ENCODE results near the gene ECT2.
A peak's percentile ranks its signal among the peaks of the same experiment; 100 is the strongest.

Gene ECT2

GRCh38 chr3:172735014-172735413 lies 15.5 kb upstream of the ECT2 start:
- DNase-seq (ENCODE audit: low spot score): no peak

GRCh38 chr3:172739462-172739861 lies 11.1 kb upstream of the ECT2 start:
- DNase-seq (ENCODE audit: low spot score): no peak

- DNase-seq (ENCODE audit: low spot score): no peak
These were observed 4.1 kb upstream of the ECT2 start for GRCh38 chr3:172746475-172746874.

- DNase-seq (ENCODE audit: low spot score): peak; percentile 65
These were observed 1.1 kb upstream of the ECT2 start for GRCh38 chr3:172749230-172749965.

- no peak for DNase-seq (ENCODE audit: low spot score)
These were observed 508 bp upstream of the ECT2 start for GRCh38 chr3:172750069-172750367.

GRCh38 chr3:172751175-172751704 lies 714 bp downstream of the ECT2 start:
- peak; percentile 20 for DNase-seq (ENCODE audit: low spot score)

GRCh38 chr3:172752651-172753050 lies 2.1 kb downstream of the ECT2 start:
- DNase-seq (ENCODE audit: low spot score): no peak

- no peak for DNase-seq (ENCODE audit: low spot score)
These were observed 2.6 kb downstream of the ECT2 start for GRCh38 chr3:172753125-172753524.

GRCh38 chr3:172760416-172760815 lies 9.9 kb downstream of the ECT2 start:
- DNase-seq (ENCODE audit: low spot score): peak; percentile 21

- DNase-seq (ENCODE audit: low spot score): no peak
These were observed 15.7 kb downstream of the ECT2 start for GRCh38 chr3:172766241-172766640.

- no peak for DNase-seq (ENCODE audit: low spot score)
These were observed 16.3 kb downstream of the ECT2 start for GRCh38 chr3:172766718-172767405.

- no peak for DNase-seq (ENCODE audit: low spot score)
These were observed 19.9 kb downstream of the ECT2 start for GRCh38 chr3:172770382-172770781.

GRCh38 chr3:172771672-172772071 lies 21.1 kb downstream of the ECT2 start:
- no peak for DNase-seq (ENCODE audit: low spot score)

- DNase-seq (ENCODE audit: low spot score): no peak
These were observed 25.7 kb downstream of the ECT2 start for GRCh38 chr3:172776049-172776717.

GRCh38 chr3:172777901-172778300 lies 27.4 kb downstream of the ECT2 start:
- DNase-seq (ENCODE audit: low spot score): no peak

- DNase-seq (ENCODE audit: low spot score): no peak
These were observed 31.7 kb downstream of the ECT2 start for GRCh38 chr3:172782235-172782634.

GRCh38 chr3:172786036-172786435 lies 35.5 kb downstream of the ECT2 start:
- DNase-seq (ENCODE audit: low spot score): no peak

- no peak for DNase-seq (ENCODE audit: low spot score)
These were observed 36.5 kb downstream of the ECT2 start for GRCh38 chr3:172787019-172787418.

GRCh38 chr3:172787746-172788145 lies 37.2 kb downstream of the ECT2 start:
- DNase-seq (ENCODE audit: low spot score): peak; percentile 3

- no peak for DNase-seq (ENCODE audit: low spot score)
These were observed 48.7 kb downstream of the ECT2 start for GRCh38 chr3:172799246-172799645.

GRCh38 chr3:172800156-172800555 lies 49.6 kb downstream of the ECT2 start:
- DNase-seq (ENCODE audit: low spot score): no peak

- DNase-seq (ENCODE audit: low spot score): no peak
These were observed 53.0 kb downstream of the ECT2 start for GRCh38 chr3:172803489-172803888.

- DNase-seq (ENCODE audit: low spot score): no peak
These were observed 53.8 kb downstream of the ECT2 start for GRCh38 chr3:172804323-172804722.

Measured in AG08396 (cell line).